NCI-H2107 treated with DMSO at 0.1 percent for 48 hours (cell line): ENCODE results near the gene KCNMB4.

ENCODE experiments used
- DNase-seq: peaks from one replicate; lab custom pipeline; 2025; ENCODE audit not compliant: unreplicated experiment; lab: John Stamatoyannopoulos, UW

The KCNMB4 gene

GRCh38 chr12:70365648-70366518 is at the start of gene KCNMB4:
Gene KCNMB4 (plus strand): TSS chr12:70366290. CDS start chr12:70366735, 445 bp downstream.
- DNase-seq, result no peak

- no peak for DNase-seq
Observed at GRCh38 chr12:70317781-70318180, 48.3 kb upstream of the KCNMB4 start.

DNA sequence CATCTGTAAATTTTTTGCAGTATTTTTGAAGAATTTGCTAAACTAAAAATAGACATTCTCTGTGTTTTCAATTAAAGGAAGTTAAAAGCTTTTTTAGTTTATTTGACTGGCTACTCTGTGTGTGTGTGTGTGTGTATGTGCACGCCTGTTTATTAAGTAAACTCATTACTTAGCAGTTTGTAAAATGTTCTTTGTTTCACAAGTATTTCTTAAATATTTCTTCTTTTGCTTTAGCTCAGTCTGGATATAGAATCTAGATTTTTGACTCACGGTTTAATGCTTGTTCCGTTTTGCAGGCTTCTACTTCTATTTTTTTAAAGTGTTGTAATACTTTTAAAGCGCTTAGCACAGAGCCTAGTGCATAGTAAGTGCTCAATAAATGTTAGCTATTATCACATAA is 46.5 kb upstream of the KCNMB4 start:
- no peak for DNase-seq

DNA sequence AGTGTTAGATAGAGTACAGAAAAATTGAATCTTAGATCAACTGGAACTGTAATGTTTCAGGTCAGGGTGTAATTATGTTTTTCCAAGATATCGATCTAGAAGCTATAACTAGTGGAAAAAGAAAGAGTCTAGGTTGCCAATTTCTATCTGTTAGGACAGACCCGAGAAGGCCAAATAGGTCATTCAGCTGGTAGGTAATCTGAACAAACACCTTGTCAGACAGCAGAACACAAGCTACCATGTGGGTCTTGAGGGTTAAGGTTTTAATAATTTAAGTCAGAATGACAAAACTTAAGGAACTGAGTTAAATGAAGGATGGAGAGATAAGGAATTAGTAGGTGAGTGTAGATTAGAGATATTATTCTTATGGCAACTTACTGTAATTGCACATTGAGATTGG is 44.9 kb upstream of the KCNMB4 start:
- no peak for DNase-seq

- DNase-seq, result no peak
Observed at GRCh38 chr12:70327541-70327940, 38.5 kb upstream of the KCNMB4 start.

DNA sequence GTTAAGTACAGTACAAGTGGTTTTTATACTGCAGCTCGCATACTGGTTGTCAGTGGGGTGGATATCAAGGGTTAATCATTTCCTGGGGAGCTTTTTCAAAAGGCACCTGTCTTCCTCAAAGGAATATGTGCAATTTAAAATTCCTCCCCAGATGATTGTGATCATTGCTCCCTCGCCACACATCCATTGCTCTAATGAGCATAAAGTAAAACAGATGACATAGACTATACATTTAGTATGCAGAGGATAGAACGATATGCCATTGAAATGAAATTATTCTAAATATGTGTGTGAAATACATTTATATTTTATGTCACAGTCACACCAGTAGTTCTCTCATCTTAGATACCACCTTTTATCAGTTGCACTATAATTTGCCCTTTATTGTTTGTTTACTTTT is 36.4 kb upstream of the KCNMB4 start:
- DNase-seq, result no peak

DNA sequence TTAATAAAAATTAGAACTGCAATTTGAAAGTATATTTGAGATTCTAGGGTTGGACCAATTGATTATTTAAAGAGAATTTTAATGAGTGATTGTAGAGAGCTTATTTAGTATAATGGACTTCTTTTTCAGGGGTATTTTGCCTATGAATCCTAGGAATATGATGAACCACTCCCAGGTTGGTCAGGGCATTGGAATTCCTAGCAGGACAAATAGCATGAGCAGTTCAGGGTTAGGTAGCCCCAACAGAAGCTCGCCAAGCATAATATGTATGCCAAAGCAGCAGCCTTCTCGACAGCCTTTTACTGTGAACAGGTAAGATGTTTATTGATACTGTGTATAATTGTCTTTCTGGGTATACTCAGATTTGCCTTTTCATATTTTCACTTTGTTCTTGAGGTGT is 35.9 kb upstream of the KCNMB4 start:
- DNase-seq, result no peak

- no peak for DNase-seq
Observed at GRCh38 chr12:70332236-70332635, 33.9 kb upstream of the KCNMB4 start.

GRCh38 chr12:70334742-70335141 is 31.3 kb upstream of the KCNMB4 start:
- DNase-seq, result no peak

DNA sequence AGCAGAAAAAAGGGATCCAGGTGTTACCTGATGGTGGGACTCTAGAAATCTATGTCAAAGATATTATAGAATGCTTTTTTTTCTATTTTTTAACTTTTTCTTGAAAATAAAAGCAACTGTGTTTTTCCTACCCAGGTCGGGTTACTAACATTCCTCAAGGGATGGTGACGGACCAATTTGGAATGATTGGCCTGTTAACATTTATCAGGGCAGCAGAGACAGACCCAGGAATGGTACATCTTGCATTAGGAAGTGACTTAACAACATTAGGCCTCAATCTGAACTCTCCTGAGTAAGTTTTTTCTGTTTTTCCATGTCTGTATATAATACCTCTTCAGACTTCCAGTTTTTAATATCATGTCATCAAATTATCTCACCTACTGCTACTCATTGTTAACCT is 27.6 kb upstream of the KCNMB4 start:
- no peak for DNase-seq

- DNase-seq, result no peak
Observed at GRCh38 chr12:70351076-70351475, 15.0 kb upstream of the KCNMB4 start.

DNA sequence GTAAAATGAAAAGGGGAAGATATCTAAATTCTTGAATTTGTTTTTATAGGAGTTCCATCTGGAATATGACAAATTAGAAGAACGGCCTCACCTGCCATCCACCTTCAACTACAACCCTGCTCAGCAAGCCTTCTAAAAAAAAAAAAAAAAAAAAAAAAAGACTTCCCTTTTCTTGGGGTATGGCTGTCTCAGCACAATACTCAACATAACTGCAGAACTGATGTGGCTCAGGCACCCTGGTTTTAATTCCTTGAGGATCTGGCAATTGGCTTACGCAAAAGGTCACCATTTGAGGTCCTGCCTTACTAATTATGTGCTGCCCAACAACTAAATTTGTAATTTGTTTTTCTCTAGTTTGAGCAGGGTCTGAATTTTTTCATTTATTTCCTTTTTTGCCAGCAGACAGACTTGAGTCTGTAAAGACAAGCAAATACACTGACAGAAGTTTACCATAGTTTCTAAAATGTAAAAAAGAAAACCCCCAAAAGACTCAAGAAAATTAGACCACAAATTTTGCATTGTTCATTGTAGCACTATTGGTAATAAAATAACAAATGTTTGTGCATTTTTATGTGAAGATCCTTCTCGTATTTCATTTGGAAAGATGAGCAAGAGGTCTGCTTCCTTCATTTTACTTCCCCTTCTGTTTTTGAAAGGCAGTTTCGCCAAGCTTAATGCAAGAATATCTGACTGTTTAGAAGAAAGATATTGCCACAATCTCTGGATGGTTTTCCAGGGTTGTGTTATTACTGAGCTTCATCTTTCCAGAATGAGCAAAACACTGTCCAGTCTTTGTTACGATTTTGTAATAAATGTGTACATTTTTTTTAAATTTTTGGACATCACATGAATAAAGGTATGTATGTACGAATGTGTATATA is 12.1 kb upstream of the KCNMB4 start:
- DNase-seq, result no peak

GRCh38 chr12:70354787-70355186 is 11.3 kb upstream of the KCNMB4 start:
- no peak for DNase-seq

GRCh38 chr12:70355972-70356371 is 10.1 kb upstream of the KCNMB4 start:
- no peak for DNase-seq

DNA sequence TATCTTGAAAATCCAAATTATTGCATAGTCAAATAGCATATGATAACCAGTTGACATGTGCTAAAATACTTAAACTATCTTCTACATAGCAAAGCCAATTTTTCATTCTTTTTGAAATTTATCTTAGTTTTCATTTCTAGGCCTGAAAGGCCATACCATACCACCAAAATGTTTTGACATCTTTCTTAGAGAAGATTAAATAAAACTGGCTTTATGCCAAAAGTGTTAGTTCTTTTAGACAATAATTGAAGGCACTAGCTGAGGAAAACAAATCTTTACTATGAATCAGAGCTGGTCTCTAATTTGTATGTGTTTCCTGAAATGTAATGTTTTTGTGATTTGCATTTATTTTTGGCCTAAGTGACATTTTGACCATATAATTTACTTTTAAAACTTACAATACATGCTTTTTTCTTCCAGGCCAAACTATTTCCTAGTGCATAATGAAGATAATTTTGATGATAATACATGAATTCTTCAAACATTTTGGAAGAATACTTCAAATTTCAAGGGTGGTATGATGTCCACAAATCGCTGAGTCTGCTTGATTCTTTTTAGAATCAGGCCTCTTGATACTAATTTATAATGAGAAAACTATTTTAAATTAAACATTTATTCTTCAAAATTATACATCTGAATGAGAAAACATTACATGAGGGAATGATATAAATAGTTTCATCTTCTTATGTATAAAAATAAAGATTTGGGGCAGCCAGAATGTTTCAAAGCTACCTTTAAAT is 6.5 kb upstream of the KCNMB4 start:
- no peak for DNase-seq

GRCh38 chr12:70360218-70360617 is 5.9 kb upstream of the KCNMB4 start:
- no peak for DNase-seq

DNA sequence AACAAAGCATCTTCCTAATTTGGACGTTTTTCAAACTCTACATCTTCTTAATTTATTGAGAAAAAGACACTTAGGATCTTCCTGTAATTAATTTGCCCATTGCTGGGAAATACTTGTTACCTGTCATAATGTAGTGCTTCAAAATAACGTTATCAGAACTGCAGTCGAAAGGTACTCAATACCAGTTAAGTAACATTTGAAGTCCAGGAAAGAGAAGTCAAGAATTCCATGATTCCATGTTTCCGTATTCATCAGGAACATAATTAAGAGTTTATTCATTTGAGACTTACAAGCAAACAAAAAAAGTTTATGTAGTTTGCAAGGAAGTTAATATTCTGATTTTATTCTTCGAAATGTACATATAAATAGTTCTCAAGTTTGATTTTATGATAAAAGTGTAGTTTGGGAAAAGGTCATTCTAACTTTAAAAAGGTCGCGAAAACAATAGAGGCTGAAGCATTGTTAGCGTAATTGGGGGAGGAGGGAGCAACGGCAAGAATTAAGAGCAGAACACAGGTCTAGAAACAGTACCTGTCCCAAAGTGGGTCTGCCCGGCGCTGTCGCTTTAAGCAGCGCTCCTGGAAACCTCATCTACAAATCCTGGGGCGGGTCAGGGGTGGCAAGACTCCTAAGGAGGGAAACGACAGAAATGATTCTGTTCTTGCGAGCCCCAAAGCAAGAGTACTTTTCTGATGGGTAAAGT is 1.2 kb upstream of the KCNMB4 start:
- DNase-seq, result no peak

- no peak for DNase-seq
Observed at GRCh38 chr12:70365398-70365647, 767 bp upstream of the KCNMB4 start.

- DNase-seq, result no peak
Observed at GRCh38 chr12:70366581-70367257, 629 bp downstream of the KCNMB4 start.
